NCI-H2171 treated with DMSO at 0.1 percent for 48 hours (cell line): ENCODE measurements around the gene CALML6.

Experiments used
- DNase-seq: peaks from one replicate; lab custom pipeline; 2025; lab: John Stamatoyannopoulos, UW

CALML6 gene

DNA sequence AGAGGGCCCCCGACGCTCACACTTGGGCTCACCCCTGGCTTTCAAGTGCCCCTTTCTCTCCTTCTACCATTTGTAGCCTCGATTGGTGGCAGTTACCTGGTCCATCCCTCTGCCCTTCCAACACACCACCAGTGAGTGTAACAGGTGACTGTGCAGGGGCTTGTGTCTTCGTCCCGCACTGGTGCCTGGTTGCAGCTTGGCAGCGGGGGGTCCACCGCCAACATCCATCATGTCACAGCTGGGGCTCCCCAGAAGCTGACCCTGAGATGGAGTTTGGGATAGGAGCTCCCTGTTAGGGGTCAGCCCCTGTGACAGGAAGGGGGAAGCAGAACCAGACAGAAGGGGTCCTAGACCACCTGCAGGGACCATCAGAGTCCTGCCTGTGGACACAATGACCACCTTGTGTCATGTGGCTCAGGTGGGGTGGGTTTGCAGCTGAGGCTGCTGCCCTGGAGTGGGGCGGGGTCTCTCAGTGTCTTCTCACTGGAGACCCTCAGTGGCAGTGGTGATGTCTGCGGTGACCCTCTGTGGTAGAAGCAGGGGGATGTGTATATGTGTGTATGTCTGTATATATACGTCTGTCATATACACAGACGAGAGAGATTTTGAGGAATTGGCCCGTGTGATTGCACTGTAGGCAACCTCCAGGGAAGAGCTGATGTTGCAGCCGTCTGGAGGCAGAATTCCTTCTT lies 3.6 kb upstream of the CALML6 start:
- no peak for DNase-seq

DNA sequence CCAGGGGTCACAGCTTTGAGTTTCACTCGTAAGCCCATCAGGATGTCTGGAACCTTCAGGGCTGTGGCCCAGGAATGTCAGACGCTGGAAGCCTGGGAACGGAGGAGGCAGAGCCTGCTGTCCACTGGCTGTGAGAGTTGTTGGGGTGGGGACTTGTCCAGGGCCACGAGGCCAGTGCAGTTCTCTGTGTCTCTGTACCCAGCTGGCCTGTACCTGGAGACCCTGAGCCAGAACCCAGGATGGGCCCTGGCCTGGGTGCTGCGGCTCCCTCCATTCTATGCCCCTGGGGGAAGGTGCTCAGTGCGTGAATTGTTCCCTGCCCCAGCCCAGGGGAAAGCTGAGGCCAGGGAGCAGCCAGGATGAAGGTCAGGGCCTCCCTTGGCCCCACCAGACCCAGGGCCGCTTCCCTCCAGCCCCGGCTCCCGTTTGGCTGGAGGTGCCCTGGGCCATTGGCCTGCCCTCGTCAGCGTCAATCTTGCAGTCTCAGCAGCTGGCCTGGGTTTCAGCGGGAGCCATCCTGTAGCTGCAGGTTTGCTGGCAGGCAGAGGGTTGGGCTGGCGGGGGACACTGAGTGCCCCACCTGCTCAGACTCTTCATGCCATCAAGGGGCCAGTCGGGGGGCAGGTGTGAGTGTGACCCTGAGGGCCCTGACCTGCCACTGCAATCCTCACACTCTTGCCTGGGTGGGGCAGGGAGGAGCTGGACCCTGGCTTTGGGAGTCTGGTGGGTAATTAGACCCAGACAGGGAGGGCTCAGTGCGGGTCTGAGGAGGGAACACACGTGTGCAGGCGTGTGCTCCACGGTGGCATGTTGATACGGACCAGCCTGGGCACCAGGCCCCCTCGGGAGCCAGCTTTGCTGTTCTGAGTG lies 724 bp upstream of the CALML6 start:
- no peak for DNase-seq

DNA sequence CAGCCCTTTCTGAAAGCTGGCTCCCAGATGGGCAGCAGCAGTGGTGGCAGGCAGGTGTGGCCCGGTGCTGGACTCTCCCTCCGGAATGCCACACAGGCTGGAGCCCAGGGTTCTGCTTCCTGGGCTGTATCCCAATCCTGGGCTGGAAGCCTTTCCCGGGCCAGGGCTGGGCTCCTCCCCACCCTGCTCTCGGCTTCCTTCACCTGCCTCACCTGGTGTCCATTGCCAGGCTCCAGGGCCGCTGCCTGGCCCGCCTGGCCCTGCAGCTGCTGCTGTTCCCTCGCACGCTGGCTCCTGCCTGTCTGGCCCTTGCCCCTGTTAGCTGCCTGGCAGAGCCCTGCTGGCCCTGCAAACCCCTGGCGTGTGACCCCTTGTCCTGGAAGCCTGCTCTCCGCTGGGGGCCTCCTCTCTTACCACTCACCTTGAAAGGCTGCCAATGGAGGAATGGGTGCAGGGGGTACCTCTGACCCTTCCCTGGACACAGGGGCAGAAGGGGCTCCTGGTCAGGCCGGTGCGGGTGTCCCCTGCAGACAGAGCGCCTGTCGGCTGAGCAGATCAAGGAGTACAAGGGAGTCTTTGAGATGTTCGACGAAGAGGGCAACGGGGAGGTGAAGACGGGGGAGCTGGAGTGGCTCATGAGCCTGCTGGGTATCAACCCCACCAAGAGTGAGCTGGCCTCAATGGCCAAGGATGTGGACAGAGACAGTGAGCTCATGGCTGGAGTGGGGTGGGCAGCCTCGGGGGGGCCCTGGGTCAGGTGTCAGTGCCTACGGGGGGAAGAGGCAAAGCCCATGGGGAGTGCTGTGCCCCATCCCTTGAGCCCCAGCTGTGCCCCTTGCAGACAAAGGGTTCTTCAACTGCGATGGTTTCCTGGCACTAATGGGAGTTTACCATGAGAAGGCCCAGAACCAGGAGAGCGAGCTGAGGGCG lies 1.1 kb downstream of the CALML6 start:
- DNase-seq: no peak

DNA sequence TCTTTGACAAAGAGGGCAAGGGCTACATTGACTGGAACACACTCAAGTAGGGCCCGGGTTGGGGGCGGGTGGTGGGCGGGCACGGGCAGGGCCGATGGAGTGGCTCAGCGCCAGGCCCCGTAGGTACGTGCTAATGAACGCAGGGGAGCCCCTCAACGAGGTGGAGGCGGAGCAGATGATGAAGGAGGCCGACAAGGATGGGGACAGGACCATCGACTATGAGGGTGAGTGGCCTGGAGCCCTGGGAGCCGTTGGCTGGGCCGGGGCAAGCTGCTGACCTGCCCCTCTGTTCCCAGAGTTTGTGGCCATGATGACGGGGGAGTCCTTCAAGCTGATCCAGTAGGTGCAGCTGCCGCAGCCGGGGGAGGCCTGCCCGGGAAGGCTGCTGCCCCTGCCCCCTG lies 1.8 kb downstream of the CALML6 start:
- DNase-seq: no peak

DNA sequence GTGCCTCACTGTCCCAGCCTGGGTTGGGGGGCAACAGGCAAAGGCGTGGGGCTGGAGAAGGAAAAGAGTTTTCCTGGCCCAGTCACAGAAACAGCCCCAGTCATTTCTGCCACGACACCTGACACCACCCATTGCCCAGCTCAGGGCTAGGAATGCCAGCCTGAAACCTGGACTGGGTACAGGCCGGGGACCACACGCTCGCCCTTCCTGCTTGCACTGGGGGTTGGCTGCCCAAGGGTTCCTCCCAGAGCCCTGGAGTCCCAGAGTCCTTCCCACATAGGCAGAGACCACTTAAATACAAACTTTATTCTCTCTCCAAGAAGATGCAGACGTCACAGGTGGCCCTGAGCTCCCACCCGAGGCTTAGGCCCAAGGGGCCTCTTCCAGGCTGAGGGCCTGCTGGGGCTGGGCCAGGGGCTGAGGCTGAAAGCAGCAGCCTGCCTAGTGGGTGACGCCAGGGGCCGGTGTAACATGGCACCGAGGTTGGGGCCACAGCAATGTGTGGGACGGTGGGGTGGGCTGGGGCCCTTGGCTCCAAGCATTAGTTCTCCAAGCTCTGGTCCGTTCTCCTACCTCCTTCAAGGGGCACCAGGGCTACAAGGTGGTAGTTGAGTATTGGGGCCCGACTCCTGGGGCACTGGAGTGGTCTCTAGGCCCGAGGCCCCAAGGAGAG lies 2.4 kb downstream of the CALML6 start:
- no peak for DNase-seq

DNA sequence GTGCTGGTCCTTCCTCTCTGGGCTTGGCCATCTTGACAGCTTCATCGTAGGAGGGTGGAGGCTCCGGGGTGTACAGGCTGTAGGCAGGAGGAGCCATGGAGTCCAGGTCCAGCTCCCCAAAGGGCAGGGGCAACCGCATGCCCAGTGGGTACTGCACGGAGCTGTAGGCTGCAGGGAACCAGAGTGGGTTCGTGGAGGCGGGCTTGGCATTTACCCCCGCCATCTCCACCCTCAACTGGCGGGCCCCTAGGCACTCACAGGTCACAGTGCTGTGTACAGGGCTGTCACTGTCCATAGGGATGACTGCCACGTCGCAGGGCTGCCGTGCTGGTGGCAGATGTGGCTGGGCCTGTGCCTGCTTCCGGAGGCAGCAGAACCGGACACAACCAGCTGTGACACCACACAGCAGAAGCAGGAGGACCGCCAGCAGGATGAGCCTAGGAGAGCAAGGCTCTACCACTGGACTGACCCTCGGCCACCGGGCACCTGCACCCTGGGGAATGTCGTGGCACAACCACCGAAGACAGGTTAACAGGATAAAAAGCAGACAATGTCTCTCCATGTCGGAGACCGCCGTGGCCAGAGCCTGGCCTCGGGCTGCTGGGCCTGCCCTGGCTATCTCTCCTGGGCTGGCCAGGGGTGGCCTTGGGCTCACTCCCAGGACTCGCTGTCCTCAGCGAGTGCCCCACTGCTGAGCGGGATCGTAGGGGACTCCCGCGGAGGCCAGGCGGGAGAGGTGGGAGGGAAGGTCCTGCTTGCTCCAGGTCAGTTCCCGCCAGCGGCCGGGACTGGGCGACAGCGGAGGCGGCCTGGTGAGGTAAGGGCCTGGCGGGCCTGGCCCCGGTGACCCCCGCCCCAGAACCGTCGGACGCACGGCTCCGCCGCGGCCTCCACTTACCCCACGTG lies 3.2 kb downstream of the CALML6 start:
- no peak for DNase-seq

DNA sequence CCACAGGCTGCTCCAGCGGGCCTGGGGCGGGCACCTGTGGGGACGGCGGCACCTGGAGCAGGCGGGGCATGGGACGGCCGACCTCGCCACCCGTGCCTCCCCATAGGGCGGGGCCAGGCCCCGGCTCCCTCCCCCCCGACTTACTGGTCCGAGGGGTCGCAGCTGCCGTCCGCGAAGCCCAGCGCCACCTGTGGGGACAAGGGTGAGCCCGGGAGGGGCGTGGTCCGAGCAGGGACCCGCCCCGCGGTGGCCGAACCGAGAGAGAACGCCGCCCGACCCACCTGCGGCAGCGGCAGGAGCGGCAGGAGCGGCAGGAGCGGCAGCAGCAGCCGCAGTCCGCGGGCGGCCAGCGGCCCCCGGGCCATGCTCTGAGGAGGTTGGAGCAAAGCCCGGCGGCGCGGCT lies 3.8 kb downstream of the CALML6 start, which contains the start of gene TMEM52:
TSS of gene TMEM52 (minus strand) at position 379 of the 403 bp plus-strand sequence. CDS start at position 365, 14 bp downstream.
- DNase-seq: no peak

DNA sequence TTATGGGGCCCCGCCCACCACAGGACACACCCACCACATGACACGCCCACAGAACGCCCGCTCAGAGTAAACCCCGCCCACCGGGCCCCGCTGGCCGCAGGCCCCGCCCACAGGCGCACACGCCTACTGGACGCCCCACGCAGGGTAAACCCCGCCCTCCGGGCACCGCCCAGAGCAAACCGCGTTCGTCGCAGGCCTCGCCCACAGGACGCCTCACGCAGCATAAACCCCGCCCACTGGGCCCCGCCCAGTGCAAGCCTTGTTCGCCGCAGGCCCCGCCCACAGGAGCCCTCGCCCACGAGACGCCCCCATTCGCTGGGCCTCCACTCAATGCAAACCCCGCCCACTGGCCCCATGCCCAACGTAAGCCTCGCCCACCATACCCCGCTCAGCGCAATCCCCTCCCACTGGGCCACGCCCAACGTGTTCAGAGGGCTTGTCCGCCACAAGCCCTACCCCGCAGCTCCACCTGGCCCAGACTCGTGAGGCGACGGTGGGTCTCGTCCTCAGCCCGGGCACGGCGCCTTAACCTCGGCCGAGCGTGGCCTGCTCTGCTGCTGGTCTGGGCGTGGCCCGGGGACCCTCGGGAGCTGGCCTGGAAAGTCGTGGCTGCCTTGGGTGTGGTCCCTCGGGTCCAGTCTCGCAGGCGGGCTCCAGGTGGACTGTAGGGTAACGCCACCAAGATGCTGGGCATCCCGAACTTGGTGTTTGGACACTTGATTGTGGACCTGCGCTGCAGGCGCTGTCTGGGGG lies 4.4 kb downstream of the CALML6 start:
- peak; percentile 98 for DNase-seq

DNA sequence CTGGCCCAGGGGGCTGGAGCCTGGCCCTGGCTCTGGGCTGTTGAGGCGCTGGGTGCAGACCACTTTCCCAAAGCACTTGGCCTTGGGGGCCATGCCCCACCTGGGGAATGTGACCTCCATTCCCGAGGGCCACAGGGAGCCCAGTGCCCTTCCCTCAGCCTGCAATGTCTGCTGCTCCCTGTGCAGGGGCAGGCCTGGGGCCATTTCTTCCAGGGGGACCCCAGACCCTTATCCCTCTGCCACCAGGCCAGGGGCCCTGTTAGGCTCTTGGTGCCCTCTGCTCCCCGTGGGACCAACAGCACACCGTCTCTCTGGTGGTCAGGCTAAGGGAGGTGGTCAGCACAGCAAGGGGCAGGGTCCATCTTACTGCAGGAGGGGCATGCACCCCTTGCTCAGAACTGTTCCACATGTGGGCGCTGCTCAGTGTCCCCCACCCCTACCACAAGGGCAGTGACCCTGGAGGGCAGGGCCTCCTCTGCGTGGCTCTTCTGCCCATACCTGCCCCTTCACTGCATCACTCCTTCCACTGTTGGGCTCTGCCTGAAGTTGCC lies 5.1 kb downstream of the CALML6 start:
- DNase-seq: no peak

DNA sequence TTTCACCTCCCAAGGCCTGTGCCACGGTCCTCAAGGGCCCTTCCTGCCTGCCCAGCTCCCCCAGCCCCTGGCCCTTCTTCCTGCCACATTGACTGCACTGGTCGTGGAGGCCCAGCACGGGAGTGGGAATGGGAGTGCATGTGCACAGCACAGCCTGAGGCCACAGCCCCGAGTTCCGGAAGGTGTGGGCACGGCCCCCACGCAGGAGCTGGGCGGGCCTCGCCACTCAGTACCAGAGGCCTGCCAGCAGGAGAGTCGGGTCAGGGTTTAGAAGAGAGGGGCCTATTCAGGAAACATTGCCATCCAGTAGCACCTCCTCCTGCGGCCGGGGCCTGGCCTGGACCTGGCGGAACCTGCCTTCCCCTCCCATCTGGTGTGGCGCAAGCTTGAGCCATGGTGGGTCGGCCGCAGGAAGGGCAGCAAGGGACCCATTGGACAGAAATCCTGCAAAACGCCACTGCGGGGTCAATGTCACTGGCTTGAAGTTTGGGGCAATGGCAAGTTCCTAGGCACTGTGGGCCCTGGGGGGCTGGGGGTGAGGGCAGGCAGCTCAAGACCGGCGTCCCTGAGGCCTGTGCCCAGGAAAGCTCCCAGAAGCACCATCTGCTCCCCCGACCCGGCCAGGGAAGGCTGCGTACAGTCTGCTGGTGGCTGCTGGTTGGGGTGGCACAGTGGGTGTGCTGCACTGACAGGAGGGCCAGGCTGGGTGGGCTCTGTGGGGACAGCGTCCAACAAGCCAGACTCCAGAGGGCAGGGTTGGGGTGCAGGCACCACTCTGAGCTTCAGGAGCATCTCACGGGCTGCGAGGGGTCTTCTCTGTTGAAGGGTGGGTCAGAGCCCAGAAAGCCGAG lies 5.8 kb downstream of the CALML6 start:
- no peak for DNase-seq

DNA sequence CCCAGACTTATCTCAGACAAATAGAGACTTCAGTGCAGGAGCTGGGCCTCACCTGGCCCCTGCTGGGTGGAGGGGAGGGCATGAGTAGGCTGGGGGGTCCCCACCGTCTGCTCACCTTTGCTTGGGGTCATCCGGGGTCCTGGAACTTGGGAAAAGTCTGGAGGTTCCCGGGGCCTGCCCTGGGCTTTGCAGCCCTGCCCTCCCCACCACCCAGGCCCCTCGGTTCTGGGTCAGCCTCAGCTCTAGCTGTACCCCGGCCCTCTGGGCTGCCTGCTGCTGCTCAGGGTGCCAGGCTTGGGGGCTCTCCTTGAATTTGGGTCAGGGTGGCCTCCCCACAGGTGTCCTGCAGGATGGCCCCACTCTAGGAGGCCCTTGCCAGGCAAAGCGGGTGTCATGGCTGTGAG lies 6.4 kb downstream of the CALML6 start:
- no peak for DNase-seq

DNA sequence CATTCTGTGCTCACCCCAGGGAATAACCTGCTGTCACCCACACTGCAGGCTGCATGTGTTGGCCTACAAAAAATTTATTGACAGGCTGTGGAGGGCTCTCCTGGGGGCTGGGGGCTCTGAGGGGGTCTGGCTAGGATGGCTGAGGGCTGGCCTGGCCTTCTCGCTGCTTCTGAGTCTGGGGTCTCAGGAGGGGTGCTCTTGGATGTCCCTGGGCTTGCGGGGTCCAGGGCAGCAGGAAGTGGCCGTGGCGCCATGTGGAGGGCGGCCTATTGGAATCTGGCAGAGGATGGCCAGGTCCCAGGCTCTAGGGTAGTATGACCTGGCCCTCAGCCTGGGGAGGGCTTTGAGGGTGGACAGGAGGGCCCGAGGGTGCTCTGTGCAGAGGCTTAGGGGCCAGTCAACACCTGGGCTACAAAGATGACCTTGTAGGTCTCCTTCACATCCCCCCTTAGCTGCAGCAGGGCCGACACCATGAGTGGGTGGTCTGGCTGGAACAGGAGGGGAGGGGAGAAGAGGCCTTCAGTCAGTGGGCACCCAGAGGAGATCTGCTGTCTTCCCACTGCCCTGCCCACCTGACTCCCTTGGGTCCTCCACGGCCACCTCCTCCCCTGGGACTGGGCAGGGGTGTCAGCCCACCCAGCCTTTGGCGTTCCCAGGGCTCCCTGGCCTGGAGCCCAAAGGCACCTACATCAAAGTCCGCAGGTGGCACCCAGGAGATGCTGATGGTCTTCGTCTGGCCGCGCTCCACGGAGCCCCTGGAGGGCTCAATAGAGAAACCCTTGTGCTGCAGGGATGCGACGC lies 7.0 kb downstream of the CALML6 start:
- no peak for DNase-seq

DNA sequence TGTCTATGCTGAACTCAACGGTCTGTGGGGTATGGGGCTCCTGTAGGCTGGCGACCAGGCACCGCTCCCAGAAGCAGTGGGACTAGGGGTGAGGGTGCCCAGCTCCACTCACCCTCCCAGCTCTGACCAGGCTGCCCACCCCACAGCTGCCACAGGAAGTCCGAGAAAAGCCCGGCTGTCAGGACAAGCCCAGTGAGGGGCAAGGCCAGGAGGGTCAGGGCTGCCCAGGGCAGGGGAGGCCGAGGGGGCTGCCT lies 7.6 kb downstream of the CALML6 start:
- DNase-seq: no peak

DNA sequence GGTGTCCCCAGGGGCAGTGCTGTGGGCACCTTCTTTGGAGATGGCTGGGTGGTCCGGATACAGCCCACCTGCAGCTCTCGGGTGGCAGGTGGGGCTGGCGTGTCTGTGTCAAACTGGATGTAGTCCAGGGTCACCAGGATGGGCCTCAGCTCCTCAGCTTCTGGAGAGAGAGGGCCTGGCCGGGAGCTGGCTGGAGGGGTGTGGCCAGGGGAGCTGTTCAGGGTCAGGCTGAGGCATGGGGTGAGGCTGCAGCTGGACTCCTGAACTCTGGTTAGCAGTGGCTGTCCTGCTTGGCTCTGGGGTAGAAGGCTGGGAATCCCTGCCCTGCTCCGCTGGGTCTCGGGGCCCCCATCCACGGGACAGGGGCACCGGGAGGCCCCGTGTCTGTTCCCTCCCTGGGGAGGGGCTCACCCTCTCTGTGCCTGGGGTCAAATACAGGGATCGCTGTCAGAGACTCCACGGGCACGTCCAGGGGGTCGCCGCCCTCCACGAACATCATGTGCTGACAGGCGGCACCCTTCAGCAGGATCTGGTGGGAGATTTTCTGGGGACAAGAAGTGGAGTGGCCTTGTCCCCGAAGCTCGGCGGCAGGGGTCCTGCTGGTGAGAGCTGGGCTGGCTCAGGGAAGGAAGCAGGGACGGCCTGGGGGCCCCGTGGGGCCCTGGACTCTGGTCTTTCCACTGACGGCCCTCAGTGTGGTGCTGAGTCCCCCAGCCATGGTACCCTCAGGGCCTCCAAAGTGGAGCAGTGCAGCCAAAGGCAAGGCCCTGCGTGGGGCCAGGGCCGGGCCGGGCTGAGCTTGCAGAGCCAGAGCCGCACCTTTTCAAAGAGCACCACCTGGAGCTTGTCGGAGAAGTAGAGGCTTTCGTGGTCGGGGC lies 8.1 kb downstream of the CALML6 start:
- DNase-seq: no peak

DNA sequence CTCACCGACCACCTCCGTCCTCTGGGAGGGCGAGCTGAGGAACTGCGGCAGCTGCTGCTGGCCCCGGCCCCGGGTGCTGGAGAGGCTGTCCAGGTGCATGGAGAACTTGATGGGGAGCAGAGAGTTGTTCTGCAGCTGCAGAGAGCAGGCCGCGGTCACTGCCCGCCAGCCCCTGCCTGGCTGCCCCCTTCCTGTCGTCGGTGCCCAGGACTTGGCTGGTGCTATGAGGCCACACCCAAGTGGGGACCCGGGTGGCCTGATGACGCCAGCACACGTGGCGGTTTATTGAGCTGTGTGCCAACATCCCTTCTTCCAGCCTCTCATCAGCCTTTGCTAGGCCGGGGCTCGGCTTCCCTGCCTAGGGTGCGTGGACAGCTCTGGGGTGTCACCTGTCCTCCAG lies 9.3 kb downstream of the CALML6 start:
- DNase-seq: no peak

DNA sequence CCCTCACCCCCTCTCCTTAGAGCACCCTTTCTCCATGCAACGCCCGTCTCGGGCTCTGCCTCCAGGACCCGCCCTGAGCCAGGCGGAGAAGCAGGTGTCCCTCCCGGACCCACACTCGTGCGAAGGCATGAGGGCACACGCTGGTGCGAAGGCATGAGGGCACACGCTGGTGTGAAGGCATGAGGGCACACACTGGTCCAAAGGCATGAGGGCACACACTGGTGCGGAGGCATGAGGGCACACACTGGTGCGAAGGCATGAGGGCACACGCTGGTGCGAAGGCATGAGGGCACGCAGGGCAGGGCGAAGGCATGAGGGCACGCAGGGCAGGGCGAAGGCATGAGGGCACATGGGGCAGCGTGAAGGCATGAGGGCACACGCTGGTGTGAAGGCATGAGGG lies 9.8 kb downstream of the CALML6 start:
- DNase-seq: no peak
